Measurements from ENCODE around the gene EMC6. TPM values are rescaled to one million over a fixed set of nuclear protein-coding genes. Genes with fewer than 3 reads are reported as not detected.

Gene EMC6
- total RNA-seq = 10 to 100 TPM; 23.7 to 24.7 TPM
- long read RNA-seq, donor 1, partial matches to known transcripts = 0 of 8 reads
- long read RNA-seq, donor 1, other reads (novel, unspliced or antisense) = 3 of 8 reads
- long read RNA-seq, donor 2, transcript EMC6-201 (2 exons, 653 nt) = major isoform, 10 of 23 reads
- long read RNA-seq, donor 2, partial matches to known transcripts = 0 of 23 reads
- long read RNA-seq, donor 2, other reads (novel, unspliced or antisense) = 9 of 23 reads

- peak; percentile 100 for DNase-seq (ENCODE audit: low spot score)
- intact Hi-C loops (cut with DNase I) = no loop called here
Measured at GRCh38 chr17:3668279-3669084, at the start of gene EMC6, which contains the start of gene TAX1BP3. EMC6 (plus strand) TSS chr17:3668812; CDS start chr17:3669147, 335 bp downstream. TAX1BP3 (minus strand) TSS chr17:3668578; CDS start chr17:3668526, 52 bp downstream.

- intact Hi-C loops (cut with DNase I) = loop anchor here in 1 of 2 donors (1.0 kb wide), 1 partner anchor 33 kb away; no protein-coding TSS in a partner anchor
- no peak for DNase-seq (ENCODE audit: low spot score)
Measured at GRCh38 chr17:3621146-3621720, 47.4 kb upstream of the EMC6 start.

GRCh38 chr17:3622977-3623594 is 45.5 kb upstream of the EMC6 start:
- no peak for DNase-seq (ENCODE audit: low spot score)
- intact Hi-C loops (cut with DNase I) = no loop called here

GRCh38 chr17:3626831-3627768 is 41.5 kb upstream of the EMC6 start:
- intact Hi-C loops (cut with DNase I) = no loop called here
- DNase-seq (ENCODE audit: low spot score) = no peak

DNA sequence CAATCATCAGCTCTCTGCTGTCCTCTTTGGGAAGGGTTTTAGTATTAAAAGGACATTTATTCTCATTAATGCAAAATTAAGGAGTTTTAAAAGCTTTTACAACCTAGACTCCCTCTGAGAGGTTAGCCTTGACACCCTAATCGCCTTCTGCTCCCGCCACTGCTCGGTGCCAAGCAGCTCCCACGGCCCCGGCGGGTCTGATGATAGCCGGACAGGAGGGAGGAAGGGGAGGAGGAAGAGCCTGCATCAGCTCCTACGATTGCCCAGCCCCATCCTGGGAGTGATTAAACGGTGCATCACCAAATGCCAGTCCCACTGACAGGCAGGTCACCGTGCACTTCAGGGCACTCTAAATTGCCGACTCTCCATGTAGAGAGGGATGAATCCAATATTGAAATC is 40.8 kb upstream of the EMC6 start:
- no peak for DNase-seq (ENCODE audit: low spot score)
- intact Hi-C loops (cut with DNase I) = no loop called here

- no peak for DNase-seq (ENCODE audit: low spot score)
- intact Hi-C loops (cut with DNase I) = loop anchor here in 1 of 2 donors (10.0 kb wide), 1 partner anchor 96 kb away; no protein-coding TSS in a partner anchor
Measured at GRCh38 chr17:3630781-3631180, 37.8 kb upstream of the EMC6 start.

DNA sequence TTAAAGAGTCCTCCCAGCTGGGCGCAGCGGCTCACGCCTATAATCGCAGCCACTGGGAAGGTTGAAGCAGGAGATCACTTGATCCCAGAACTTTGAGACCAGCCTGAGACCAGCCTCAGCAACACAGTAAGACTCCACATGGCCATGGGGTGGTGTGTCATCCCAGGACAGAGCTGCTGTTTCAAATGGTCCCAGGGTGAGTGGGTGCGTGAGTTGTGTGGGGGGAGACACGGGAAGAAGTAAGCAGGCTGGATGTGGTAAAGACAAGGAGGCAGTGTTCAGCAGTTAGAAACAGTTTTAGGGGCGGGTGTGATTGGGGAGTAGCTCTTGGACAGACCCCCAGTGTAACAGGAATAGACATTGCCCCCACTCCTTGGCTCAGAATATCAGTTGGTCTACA is 36.3 kb upstream of the EMC6 start:
- DNase-seq (ENCODE audit: low spot score) = no peak
- intact Hi-C loops (cut with DNase I) = loop anchor here in 1 of 2 donors (10.0 kb wide), 1 partner anchor 97 kb away; no protein-coding TSS in a partner anchor

GRCh38 chr17:3635474-3636153 is 33.0 kb upstream of the EMC6 start:
- intact Hi-C loops (cut with DNase I) = loop anchor here in 1 of 2 donors (10.0 kb wide), 1 partner anchor 101 kb away; no protein-coding TSS in a partner anchor
- DNase-seq (ENCODE audit: low spot score) = no peak

DNA sequence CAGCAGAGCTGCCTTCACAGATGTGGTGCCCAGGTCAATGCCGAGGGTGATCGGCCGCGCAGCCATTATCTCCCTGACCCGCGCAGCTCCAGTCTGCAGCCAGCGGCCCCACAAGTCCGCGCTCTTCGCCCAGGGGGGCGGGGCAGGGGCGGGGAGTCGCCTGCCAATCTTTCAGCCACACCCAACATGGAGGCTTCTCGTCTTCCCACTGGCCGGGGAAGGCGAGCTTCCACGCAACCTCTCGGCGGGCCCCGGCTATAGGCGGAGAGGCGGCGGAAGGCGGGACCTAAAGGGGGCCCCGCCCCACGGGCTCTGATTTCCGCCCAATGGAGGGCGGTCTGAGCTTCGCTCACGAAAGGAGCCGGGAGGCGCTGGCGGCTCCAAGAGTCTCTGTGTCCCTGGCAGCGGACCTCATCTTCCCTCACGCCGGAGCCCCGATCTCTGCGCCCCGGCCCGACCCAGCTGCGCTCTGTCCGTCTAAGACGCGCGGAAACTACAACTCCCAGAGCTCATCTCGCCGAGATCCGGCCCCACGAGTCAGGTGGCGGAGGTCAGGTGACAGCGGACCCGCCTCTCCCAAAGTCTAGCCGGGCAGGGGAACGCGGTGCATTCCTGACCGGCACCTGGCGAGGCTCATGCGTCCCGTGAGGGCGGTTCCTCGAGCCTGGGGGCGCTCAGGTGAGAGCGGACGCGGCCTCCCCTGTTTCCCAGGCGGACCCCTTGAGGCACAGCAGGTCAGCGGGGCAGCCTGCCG is 32.3 kb upstream of the EMC6 start, which contains the start of the genes CTNS and SHPK:
Gene CTNS, plus strand, starts transcription at position 607 of the 754 bp plus-strand sequence. CDS start 3,447 bp downstream, outside the sequence.
Gene SHPK, minus strand, starts transcription at position 97 of the 754 bp plus-strand sequence. Its CDS starts 31 bp downstream, at position 66.
- intact Hi-C loops (cut with DNase I) = loop anchor here in 1 of 2 donors (10.0 kb wide), 1 partner anchor 102 kb away; no protein-coding TSS in a partner anchor
- DNase-seq (ENCODE audit: low spot score) = peak; percentile 99

DNA sequence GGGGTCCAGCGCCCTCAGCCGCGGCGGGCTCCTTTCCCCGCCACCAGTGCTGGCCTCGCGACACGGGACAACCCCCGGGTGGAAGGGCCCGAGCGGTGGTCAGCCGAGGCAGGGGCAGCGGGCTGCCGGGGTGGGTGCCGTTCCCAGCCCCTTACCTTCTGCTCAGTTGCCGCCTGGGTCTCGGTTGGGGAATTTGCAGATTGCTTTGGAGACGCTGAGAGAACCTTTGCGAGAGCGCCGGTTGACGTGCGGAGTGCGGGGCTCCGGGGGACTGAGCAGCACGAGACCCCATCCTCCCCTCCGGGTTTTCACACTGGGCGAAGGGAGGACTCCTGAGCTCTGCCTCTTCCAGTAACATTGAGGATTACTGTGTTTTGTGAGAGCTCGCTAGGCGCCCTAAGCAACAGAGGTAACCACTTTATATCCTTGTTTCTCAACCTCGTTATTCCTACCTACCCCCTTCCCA is 31.7 kb upstream of the EMC6 start:
- no peak for DNase-seq (ENCODE audit: low spot score)
- intact Hi-C loops (cut with DNase I) = loop anchor here in 1 of 2 donors (10.0 kb wide), 1 partner anchor 102 kb away; no protein-coding TSS in a partner anchor

DNA sequence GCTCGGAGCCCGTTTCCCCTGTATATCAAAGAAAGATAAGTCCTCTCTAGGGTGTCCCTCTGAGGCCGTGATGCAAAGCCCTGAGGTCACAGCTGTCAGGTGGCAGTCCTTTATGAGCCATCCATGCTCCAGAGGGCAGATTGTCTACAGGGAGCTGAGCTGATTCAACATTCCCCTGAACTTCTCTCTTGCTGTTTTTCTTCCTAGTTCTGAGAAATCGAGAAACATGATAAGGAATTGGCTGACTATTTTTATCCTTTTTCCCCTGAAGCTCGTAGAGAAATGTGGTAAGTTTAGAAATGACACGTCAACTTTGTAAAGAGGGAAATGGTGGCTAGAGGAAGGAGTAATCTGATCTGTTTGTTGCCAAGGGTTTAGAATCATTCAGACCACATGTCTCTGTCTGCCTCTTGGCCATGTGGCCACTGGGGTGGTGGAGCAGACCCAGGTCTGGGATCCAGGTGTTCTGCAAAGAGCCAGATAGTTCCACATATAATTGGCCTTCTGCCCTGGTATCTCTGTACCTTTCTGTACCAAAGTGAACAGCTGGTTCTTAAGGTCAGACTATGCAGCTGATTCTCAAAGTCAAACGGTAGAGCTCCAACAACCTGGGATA is 28.5 kb upstream of the EMC6 start:
- intact Hi-C loops (cut with DNase I) = loop anchor here in 1 of 2 donors (10.0 kb wide), 1 partner anchor 105 kb away; no protein-coding TSS in a partner anchor

DNA sequence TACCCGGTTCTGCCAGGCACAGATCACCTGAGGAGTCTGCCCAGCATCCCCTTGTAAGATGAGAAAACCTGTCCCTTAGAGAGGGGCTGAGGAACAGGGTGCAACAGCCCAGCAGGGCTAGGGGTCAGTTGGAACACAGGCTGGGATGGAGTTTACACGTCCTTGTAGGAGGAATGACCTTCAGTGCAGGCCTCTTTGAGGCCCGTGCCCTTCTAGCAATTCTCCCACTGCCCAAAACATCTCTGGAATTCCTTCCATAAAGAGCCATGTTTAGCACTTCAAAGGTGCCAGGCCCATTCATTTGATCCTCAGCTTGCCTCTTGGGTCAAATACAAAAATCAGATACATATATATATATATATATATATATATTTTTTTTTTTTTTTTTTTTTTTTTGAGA is 27.6 kb upstream of the EMC6 start:
- DNase-seq (ENCODE audit: low spot score) = no peak
- intact Hi-C loops (cut with DNase I) = no loop called here

More for the DNA sequence above, 28.5 kb upstream of the EMC6 start:
- DNase-seq (ENCODE audit: low spot score) = no peak

DNA sequence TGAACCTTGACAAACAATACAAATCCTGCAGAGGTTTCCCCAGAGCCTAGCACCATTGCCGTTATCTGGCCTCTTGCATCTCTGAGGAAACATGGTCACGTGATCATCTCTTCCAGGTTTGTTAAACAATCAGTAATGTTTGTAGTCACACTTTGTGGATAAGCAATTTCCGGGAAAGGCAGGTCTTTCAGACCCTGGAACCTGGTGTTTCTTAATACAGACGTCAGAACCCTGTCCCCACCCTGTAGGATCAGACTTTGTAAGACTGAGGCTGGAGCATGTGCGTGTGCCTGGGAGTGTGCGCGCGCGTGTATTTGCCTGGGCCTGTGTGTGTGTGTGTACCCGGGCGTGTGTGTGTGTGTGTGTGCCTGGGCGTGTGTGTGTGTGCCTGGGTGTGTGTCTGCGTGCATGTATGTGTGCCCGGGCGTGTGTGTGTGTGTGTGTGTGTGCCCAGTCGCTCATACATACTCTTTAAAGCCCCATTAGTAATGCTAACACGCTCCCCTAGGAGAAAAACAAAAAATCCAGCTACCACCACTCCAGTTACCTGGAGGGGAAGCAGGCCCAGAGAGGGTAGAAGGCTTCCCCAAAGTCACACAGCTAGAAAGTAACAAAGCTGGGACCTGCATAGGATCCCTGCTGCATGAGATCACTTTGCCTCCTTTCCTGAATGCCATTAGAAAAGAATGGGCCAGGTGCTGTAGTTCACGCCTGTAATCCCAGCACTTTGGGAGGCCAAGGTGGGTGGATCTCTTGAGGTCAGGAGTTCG is 26.7 kb upstream of the EMC6 start:
- no peak for DNase-seq (ENCODE audit: low spot score)
- intact Hi-C loops (cut with DNase I) = no loop called here

DNA sequence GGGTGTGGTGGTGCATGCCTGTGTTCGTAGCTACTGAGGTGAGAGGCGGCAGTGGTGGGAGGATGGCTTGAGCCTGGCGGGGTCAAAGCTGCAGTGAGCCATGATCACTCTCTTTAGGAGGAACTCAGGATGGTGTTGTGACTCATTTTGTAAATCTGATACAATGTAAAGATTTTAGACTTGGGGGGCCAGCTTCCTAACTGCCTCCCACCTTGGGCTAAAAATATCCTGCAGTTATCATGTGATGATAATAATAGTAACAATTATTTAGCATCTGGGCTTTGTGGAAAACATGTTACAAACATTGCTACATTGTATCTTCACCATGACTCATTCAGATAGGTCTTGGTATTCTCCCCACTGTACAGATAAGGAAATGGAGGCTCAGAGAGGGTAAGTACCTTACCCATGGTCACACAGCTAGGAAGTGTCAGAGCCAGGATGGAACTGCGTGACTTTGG is 24.7 kb upstream of the EMC6 start:
- intact Hi-C loops (cut with DNase I) = no loop called here
- DNase-seq (ENCODE audit: low spot score) = no peak

DNA sequence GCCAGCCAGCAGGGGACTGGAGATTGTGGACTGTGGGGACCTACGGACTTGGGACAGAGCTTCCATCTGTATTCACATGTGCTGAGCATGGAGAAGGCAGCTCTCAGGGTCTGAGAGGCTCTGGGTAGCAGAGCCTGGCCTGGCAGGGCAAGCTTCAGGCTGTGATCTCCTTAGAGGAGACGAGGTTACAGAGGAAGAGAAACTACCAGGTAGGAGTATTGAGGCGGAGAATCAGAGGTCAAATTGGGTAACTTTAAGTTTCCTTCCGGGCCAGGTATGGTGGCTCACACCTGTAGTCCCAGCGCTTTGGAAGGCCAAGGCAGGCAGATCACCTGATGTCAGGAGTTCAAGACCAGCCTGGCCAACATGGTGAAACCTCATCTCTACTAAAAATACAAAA is 23.3 kb upstream of the EMC6 start:
- intact Hi-C loops (cut with DNase I) = no loop called here
- DNase-seq (ENCODE audit: low spot score) = no peak
